Measurements from ENCODE around the gene TUBB. TPM values are rescaled to one million over a fixed set of nuclear protein-coding genes. Genes with fewer than 3 reads are reported as not detected.

TUBB gene
- total and polyA plus RNA-seq, 12 donors, result 144 to 440 (median 189) TPM

GRCh38 chr6:30683980-30684338 is 36.2 kb upstream of the TUBB start:
- Histone ChIP-seq H3K27me3 (no peaks in the 10 kb centered on the region), H3K4me1 (peaks cover 21 to 88% (median 66%) of the 10 kb centered on the region in 9 donors), H3K27ac (peak overlapping the region; percentile 94 to 100 (median 98)), H3K4me3 (peak overlapping the region; percentile 44 to 90 (median 80)), H3K9me3 (no peaks in the 10 kb centered on the region), H3K36me3 (peaks cover 0 to 35% (median 3%) of the 10 kb centered on the region in 9 donors)
- intact Hi-C loops (cut with DNase I), result loop anchor here in 3 of 10 donors (5.0 to 10.0 kb wide), 3 partner anchors 138 to 201 kb away; partner anchors contain the start of gene DDR1 (in 1 of the 3)
- no peak for DNase-seq
- ATAC-seq, result no peak
- 29 to 32% methylated on average over 2 of the region's 2 CpGs for WGBS, 2 donors
- TF ChIP-seq CTCF (IDR thresholded peaks at IDR 0.05), result no peak

GRCh38 chr6:30684386-30685156 is 35.6 kb upstream of the TUBB start:
- intact Hi-C loops (cut with DNase I), result loop anchor here in 3 of 10 donors (5.0 to 10.0 kb wide), 4 partner anchors 67 to 200 kb away; partner anchors contain the start of genes DDR1 (in 1 of the 3), MRPS18B (in 1 of the 3) and PPP1R10 (in 1 of the 3)
- H3K27me3 ChIP-seq, result no peaks in the 10 kb centered on the region
- 29 to 41% methylated on average over 19 to 21 of the region's 21 CpGs for WGBS, 2 donors
- H3K36me3 ChIP-seq, result peaks cover 0 to 29% (median 0%) of the 10 kb centered on the region in 9 donors
- no peak for TF ChIP-seq CTCF (IDR thresholded peaks at IDR 0.05)
- peak overlapping the region; percentile 44 to 90 (median 80) for H3K4me3 ChIP-seq
- no peaks in the 10 kb centered on the region for H3K9me3 ChIP-seq
- DNase-seq, result peak; percentile 53 to 60
- peak overlapping the region; percentile 94 to 100 (median 98) for H3K27ac ChIP-seq
- ATAC-seq, result no peak
- peaks cover 24 to 88% (median 66%) of the 10 kb centered on the region in 9 donors for H3K4me1 ChIP-seq

- Histone ChIP-seq H3K36me3 (peaks cover 0 to 21% (median 0%) of the 10 kb centered on the region in 9 donors), H3K4me1 (peaks cover 25 to 88% (median 66%) of the 10 kb centered on the region in 9 donors), H3K27me3 (no peaks in the 10 kb centered on the region), H3K4me3 (peak overlapping the region; percentile 44 to 90 (median 80)), H3K9me3 (no peaks in the 10 kb centered on the region), H3K27ac (peak overlapping the region; percentile 94 to 100 (median 98))
- peak in 4 of 9 donors; percentile 11 to 34 (median 21) for TF ChIP-seq CTCF (IDR thresholded peaks at IDR 0.05)
- DNase-seq (peak in 1 of 2 donors; percentile 40), ATAC-seq (no peak)
- 31 to 44% methylated on average over 29 of the region's 29 CpGs for whole genome bisulfite sequencing, 2 donors
- intact Hi-C loops (cut with DNase I), result loop anchor here in 6 of 10 donors (2.0 to 10.0 kb wide), 3 partner anchors 35 to 199 kb away; partner anchors contain the start of genes TUBB (in 5 of the 6), DDR1 (in 1 of the 6), MRPS18B (in 1 of the 6) and PPP1R10 (in 1 of the 6)
Observed at GRCh38 chr6:30685157-30686008, 34.8 kb upstream of the TUBB start.

Data from heart right ventricle (tissue), 16 donors.